Heart left ventricle (tissue), 16 donors: ENCODE results near the gene TRIM40. TPM values are rescaled to one million over a fixed set of nuclear protein-coding genes. Genes with fewer than 3 reads are reported as not detected.

Experiments
- ATAC-seq, 4 donors: fragments of 200-7000 bp; cut with Tn5 transposase; one replicate each; pipeline ENCODE4 v1.9.1; 2020 to 2022; ENCODE audit warnings: moderate library complexity in 4 of 4, mild to moderate bottlenecking in 3 of 4, moderate number of reproducible peaks in 1 of 4
- DNase-seq, 5 donors: peaks; one replicate each; pipeline ENCODE4 v3.0.0-alpha.2; 2020
- H3K27ac ChIP-seq, 12 donors: fragments of 200-600 bp; sonication (generic) in 4 of 12; one replicate each; pipeline versions ENCODE4 v1.5.0 to v1.8.0; 2016 to 2022; ENCODE audit warnings: mild to moderate bottlenecking in 2 of 12
- H3K27me3 ChIP-seq, 9 donors: fragments of 200-600 bp; sonication (generic) in 2 of 9; one replicate each; pipeline versions ENCODE4 v1.5.1 to v1.8.0; 2016 to 2022; ENCODE audit warnings: mild to moderate bottlenecking in 3 of 9
- H3K36me3 ChIP-seq, 9 donors: fragments of 200-600 bp; sonication (generic) in 2 of 9; one replicate each; pipeline versions ENCODE4 v1.5.0 to v1.8.0; 2018 to 2022; ENCODE audit warnings: mild to moderate bottlenecking in 2 of 9
- H3K4me1 ChIP-seq, 12 donors: fragments of 200-600 bp; sonication (generic) in 4 of 12; one replicate each; pipeline versions ENCODE4 v1.5.0 to v1.8.0; 2016 to 2022; ENCODE audit warnings: mild to moderate bottlenecking in 3 of 12
- H3K4me3 ChIP-seq, 12 donors: fragments of 200-600 bp; sonication (generic) in 4 of 12; one replicate each; pipeline versions ENCODE4 v1.5.0 to v1.8.0; 2017 to 2022; ENCODE audit warnings: mild to moderate bottlenecking in 9 of 12, moderate library complexity in 4 of 12
- H3K9me3 ChIP-seq, 12 donors: fragments of 200-600 bp; sonication (generic) in 4 of 12; one replicate each; pipeline versions ENCODE4 v1.5.0 to v1.8.0; 2016 to 2022; ENCODE audit warnings: mild to moderate bottlenecking in 1 of 12
- CTCF ChIP-seq, 12 donors: fragments of 200-600 bp; sonication (generic) in 4 of 12; IDR thresholded peaks; one replicate each; pipeline versions ENCODE4 v1.5.0 to v1.8.0; 2018 to 2022; ENCODE audit warnings: antibody characterized with exemption in 12 of 12, mild to moderate bottlenecking in 5 of 12
- POLR2A ChIP-seq, 2 donors: fragments of 450-650 bp; IDR thresholded peaks; one replicate each; pipeline ENCODE4 v1.6.1; 2017; ENCODE audit warnings: antibody characterized with exemption in 2 of 2, mild to moderate bottlenecking in 2 of 2, moderate library complexity in 2 of 2
- WGBS, 4 donors: extraction: QIAGEN DNeasy Blood & Tissue Kit in 2 of 4; methylation state at CpG; one replicate each; pipeline versions ENCODE4 v1.1.5 to v1.1.7; 2013 to 2018; 5-methylcytosine and 5-hydroxymethylcytosine counted together
- intact Hi-C, 10 donors: fragments of 100-400 bp; cut with DNase I; formaldehyde crosslinking; loops; one replicate each; pipeline versions ENCODE4 v1.11.1 to v1.14.2; 2022
- polyA plus RNA-seq, 2 donors: library from polyadenylated mRNA; stranded (reverse); fragments of 200-250 nt; gene quantifications; one replicate each; pipeline ENCODE4 v1.2.3, GENCODE V29; 2013
- total RNA-seq, 9 donors: library from RNA; depleted of rRNA in 2 of 9; stranded (reverse); fragments of >200 nt in 2 of 9; fragmentation: NEBNext Ultra II Directional in 3 of 9; extraction: Animal tissue kit (Norgen Biotek cat#: 25700) in 3 of 9; gene quantifications; one replicate each; pipeline versions ENCODE4 v1.1.0 to v1.2.4, GENCODE V29; 2016 to 2023
- donor health status: ischemic (EF 13 %, LVEDD 7.1; RV severe dilation, severe dysfunction).
- donor health status: healthy with polysubstance abuse.
- donor health status: DM: no; HTN: yes; CAD: no.
- donor health status: DM: no; HTN: no; CAD: no.
- donor health status: ischemic (EF 25% LVEDD 6.9; RV normal size, moderate dysfunction).
- donor health status: ischemic (EF 25% LVEDD 5.7; RV mildly dilated, moderate dysfunction).
- donor health status: healthy.
- donor health status: DM: yes; HTN: yes; CAD: no.
- donor health status: ischemic (EF 35%, LVEDD 5.7; RV mildly dilated, moderate dysfunction).
- donor health status: nonischemic (EF 11% LVEDD 7.7; RV severe dilation, severe dysfunction).
- donor health status: DM: yes; HTN: yes; CAD: no.
- donor health status: PGD.
- donor health status: ischemic (EF 29% LVEDD 5.4; RV normal size, mild dysfunction).
- donor health status: nonischemic (EF 23%, LVEDD 6.1; RV moderate dilation, normal function).

The TRIM40 gene
- total and polyA plus RNA-seq, 11 donors = not detected

GRCh38 chr6:30157581-30157980, 21.6 kb downstream of the TRIM40 start:
- no peak for ATAC-seq
- no peak for DNase-seq
- no peak for TF ChIP-seq POLR2A (IDR thresholded peaks at IDR 0.05)
- no peak for TF ChIP-seq CTCF (IDR thresholded peaks at IDR 0.05)

GRCh38 chr6:30157999-30158398, 22.1 kb downstream of the TRIM40 start:
- WGBS, 4 donors = 84 to 91% (median 87%) methylated on average over 2 of the region's 2 CpGs
- ATAC-seq (no peak), DNase-seq (no peak)
- TF ChIP-seq POLR2A (IDR thresholded peaks at IDR 0.05) (no peak), CTCF (IDR thresholded peaks at IDR 0.05) (no peak)
- peaks cover 0 to 11% (median 0%) of the 10 kb centered on the region in 9 donors for H3K27me3 ChIP-seq
- no peak overlapping the region for H3K27ac ChIP-seq
- intact Hi-C loops = no loop called here
- no peaks in the 10 kb centered on the region for H3K9me3 ChIP-seq
- H3K4me1 ChIP-seq = peaks cover 0 to 28% (median 2%) of the 10 kb centered on the region in 12 donors
- no peaks in the 10 kb centered on the region for H3K36me3 ChIP-seq
- H3K4me3 ChIP-seq = no peak overlapping the region

More at GRCh38 chr6:30157581-30157980, 21.6 kb downstream of the TRIM40 start:
- intact Hi-C loops = no loop called here
- Histone ChIP-seq H3K4me1 (peaks cover 0 to 28% (median 2%) of the 10 kb centered on the region in 12 donors), H3K4me3 (no peak overlapping the region), H3K27ac (no peak overlapping the region), H3K9me3 (no peaks in the 10 kb centered on the region), H3K27me3 (peaks cover 0 to 10% (median 0%) of the 10 kb centered on the region in 9 donors), H3K36me3 (no peaks in the 10 kb centered on the region)

- WGBS, 4 donors = 60 to 82% (median 67%) methylated on average over 3 of the region's 3 CpGs
These were observed 22.6 kb downstream of the TRIM40 start for GRCh38 chr6:30158475-30159040.

More at GRCh38 chr6:30158475-30159040, 22.6 kb downstream of the TRIM40 start:
- peaks cover 0 to 17% (median 0%) of the 10 kb centered on the region in 9 donors for H3K27me3 ChIP-seq
- intact Hi-C loops = no loop called here
- H3K27ac ChIP-seq = no peak overlapping the region
- H3K4me3 ChIP-seq = no peak overlapping the region
- peaks cover 0 to 28% (median 2%) of the 10 kb centered on the region in 12 donors for H3K4me1 ChIP-seq
- H3K36me3 ChIP-seq = no peaks in the 10 kb centered on the region
- H3K9me3 ChIP-seq = no peaks in the 10 kb centered on the region
- DNase-seq (no peak), ATAC-seq (no peak)
- TF ChIP-seq POLR2A (IDR thresholded peaks at IDR 0.05) (no peak), CTCF (IDR thresholded peaks at IDR 0.05) (no peak)
